PC-3 (cell line): ENCODE results near the gene ETDA.

Experiments used
- EZH2phosphoT487 ChIP-seq: fragments of 300-600 bp; sonication (generic); IDR thresholded peaks from 2 replicates; pipeline ENCODE4 v1.6.1; 2018; ENCODE audit warnings: mild to moderate bottlenecking, antibody characterized with exemption, low read length, borderline replicate concordance
- TF ChIP-seq, protein P1 (sequence below): fragments of 300-600 bp; sonication (generic); conservative IDR thresholded peaks from 2 replicates; pipeline ENCODE4 v1.5.1; 2017; ENCODE audit warnings: antibody characterized with exemption, low read depth, mild to moderate bottlenecking, low read length

DNA sequence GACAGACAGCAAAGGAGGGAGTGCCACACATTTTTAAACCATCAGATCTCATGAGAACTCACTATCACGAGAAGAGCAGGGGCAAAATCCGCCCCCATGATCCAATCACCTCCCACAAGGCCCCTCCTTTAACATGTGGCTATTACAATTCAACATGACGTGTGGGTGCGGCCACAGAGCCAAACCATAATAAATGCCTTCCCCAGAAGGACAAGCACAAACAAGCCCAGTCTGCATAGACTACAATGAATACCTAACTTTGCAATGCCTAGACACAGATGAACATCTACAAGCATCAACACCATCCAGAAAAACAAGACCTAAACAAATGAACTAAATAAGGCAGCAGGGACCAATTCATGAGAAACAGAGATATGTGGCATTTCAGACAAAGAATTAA, 12.3 kb downstream of the ETDA start:
- TF ChIP-seq EZH2phosphoT487: no peak
- TF ChIP-seq, protein P1, sequence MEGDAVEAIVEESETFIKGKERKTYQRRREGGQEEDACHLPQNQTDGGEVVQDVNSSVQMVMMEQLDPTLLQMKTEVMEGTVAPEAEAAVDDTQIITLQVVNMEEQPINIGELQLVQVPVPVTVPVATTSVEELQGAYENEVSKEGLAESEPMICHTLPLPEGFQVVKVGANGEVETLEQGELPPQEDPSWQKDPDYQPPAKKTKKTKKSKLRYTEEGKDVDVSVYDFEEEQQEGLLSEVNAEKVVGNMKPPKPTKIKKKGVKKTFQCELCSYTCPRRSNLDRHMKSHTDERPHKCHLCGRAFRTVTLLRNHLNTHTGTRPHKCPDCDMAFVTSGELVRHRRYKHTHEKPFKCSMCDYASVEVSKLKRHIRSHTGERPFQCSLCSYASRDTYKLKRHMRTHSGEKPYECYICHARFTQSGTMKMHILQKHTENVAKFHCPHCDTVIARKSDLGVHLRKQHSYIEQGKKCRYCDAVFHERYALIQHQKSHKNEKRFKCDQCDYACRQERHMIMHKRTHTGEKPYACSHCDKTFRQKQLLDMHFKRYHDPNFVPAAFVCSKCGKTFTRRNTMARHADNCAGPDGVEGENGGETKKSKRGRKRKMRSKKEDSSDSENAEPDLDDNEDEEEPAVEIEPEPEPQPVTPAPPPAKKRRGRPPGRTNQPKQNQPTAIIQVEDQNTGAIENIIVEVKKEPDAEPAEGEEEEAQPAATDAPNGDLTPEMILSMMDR: no peak
